NAMALWA (cell line): ENCODE measurements around the gene COPZ2.
"Not testable (repeated sequence)": the region's sequence is repeated elsewhere in the genome, so short reads cannot be mapped to it uniquely, and the experiment has no call there.

Experiments
- DNase-seq: peaks from one replicate; pipeline ENCODE4 v3.0.0-alpha.2; 2015; ENCODE audit warnings: low spot score

COPZ2 gene

GRCh38 chr17:48028736-48029135, 8.9 kb downstream of the COPZ2 start:
- no peak for DNase-seq

- DNase-seq = no peak
Observed at GRCh38 chr17:48027322-48027981, 10.1 kb downstream of the COPZ2 start.

GRCh38 chr17:48026502-48027321, 10.9 kb downstream of the COPZ2 start:
- DNase-seq = peak; percentile 91

GRCh38 chr17:48025904-48026501, 11.6 kb downstream of the COPZ2 start:
- DNase-seq = no peak

- DNase-seq = peak; percentile 97
Observed at GRCh38 chr17:48025040-48025903, 12.3 kb downstream of the COPZ2 start.

GRCh38 chr17:48024149-48025039, 13.2 kb downstream of the COPZ2 start:
- peak; percentile 72 for DNase-seq

GRCh38 chr17:48023400-48024148, 14.0 kb downstream of the COPZ2 start:
- DNase-seq = peak; percentile 91

GRCh38 chr17:48022901-48023300, 14.7 kb downstream of the COPZ2 start:
- no peak for DNase-seq

GRCh38 chr17:48021934-48022333, 15.7 kb downstream of the COPZ2 start:
- no peak for DNase-seq

GRCh38 chr17:48017817-48018158, 19.8 kb downstream of the COPZ2 start:
- not testable (repeated sequence) for DNase-seq

- no peak for DNase-seq
Observed at GRCh38 chr17:48016112-48016511, 21.5 kb downstream of the COPZ2 start.

- no peak for DNase-seq
Observed at GRCh38 chr17:48014595-48015111, 22.9 kb downstream of the COPZ2 start.

GRCh38 chr17:48013876-48014594, 23.6 kb downstream of the COPZ2 start:
- no peak for DNase-seq

- DNase-seq = no peak
Observed at GRCh38 chr17:48012654-48013053, 24.9 kb downstream of the COPZ2 start.

GRCh38 chr17:48012151-48012520, 25.5 kb downstream of the COPZ2 start:
- peak; percentile 86 for DNase-seq

- DNase-seq = peak; percentile 88
Observed at GRCh38 chr17:48011405-48012150, 26.0 kb downstream of the COPZ2 start.

GRCh38 chr17:48010193-48010592, 27.4 kb downstream of the COPZ2 start:
- no peak for DNase-seq

GRCh38 chr17:48006936-48007709, 30.5 kb downstream of the COPZ2 start:
- DNase-seq = no peak
